WTC11 (cell line): ENCODE results near the gene DFFB.

Experiments
- AFF4 ChIP-seq: sonication (generic); formaldehyde crosslinking; IDR thresholded peaks from 2 replicates; pipeline ENCODE4 v1.8.1; 2023; ENCODE audit warnings: mild to moderate bottlenecking, missing genetic modification reagents, borderline replicate concordance
- ATF3 ChIP-seq: sonication (generic); formaldehyde crosslinking; conservative IDR thresholded peaks from 2 replicates; pipeline ENCODE4 v1.8.1; 2022; ENCODE audit warnings: mild to moderate bottlenecking, missing genetic modification reagents
- CTCF ChIP-seq: fragments of 200-600 bp; IDR thresholded peaks from 2 replicates; pipeline ENCODE4 v1.8.0; 2022; ENCODE audit warnings: antibody characterized with exemption
- NFYB ChIP-seq: sonication (generic); formaldehyde crosslinking; conservative IDR thresholded peaks from 2 replicates; pipeline ENCODE4 v1.8.0; 2022; ENCODE audit warnings: low read depth, missing genetic modification reagents
- TCF7 ChIP-seq: sonication (generic); formaldehyde crosslinking; IDR thresholded peaks from 2 replicates; pipeline ENCODE4 v1.8.0; 2022; ENCODE audit warnings: mild to moderate bottlenecking, low read depth, missing genetic modification reagents, moderate library complexity
- ZNF317 ChIP-seq: sonication (generic); formaldehyde crosslinking; IDR thresholded peaks from 2 replicates; pipeline ENCODE4 v1.8.1; 2023; ENCODE audit warnings: low read depth, mild to moderate bottlenecking, moderate library complexity, missing genetic modification reagents, borderline replicate concordance
- ZNF423 ChIP-seq: fragments of 250-450 bp; sonication (Bioruptor Pico); IDR thresholded peaks from 2 replicates; pipeline ENCODE4 v2.1.2; 2022; ENCODE audit warnings: mild to moderate bottlenecking, moderate library complexity

- TF ChIP-seq CTCF (no peak), AFF4 (no peak), NFYB (no peak), ZNF317 (CRISPR knock-in tag) (no peak), ATF3 (CRISPR knock-in tag) (no peak), ZNF423 (no peak), TCF7 (CRISPR knock-in tag) (no peak)
Measured at GRCh38 chr1:3886106-3886670, 28.9 kb downstream of the DFFB start.
